Activated CD8-positive, alpha-beta T cell treated with anti-CD3 and anti-CD28 coated beads for 36 hours (primary cell): ENCODE data around the gene SLC12A7. TPM values are rescaled to one million over a fixed set of nuclear protein-coding genes. Genes with fewer than 3 reads are reported as not detected.

ENCODE experiments used
- ATAC-seq: fragments of 200-7000 bp; cut with Tn5 transposase; one replicate; pipeline ENCODE4 v1.10.0; 2021; ENCODE audit warnings: mild to moderate bottlenecking, moderate library complexity
- CTCF ChIA-PET: fragments of 350-600 bp; sonication (Branson Sonifier 250); formaldehyde crosslinking; loops from one replicate; lab custom pipeline; 2021; ENCODE audit warnings: antibody characterized with exemption; lab: Charles Lee
- POLR2A ChIA-PET: fragments of 350-600 bp; sonication (Branson Sonifier 250); formaldehyde crosslinking; loops from one replicate; lab custom pipeline; 2021; ENCODE audit warnings: antibody characterized with exemption; lab: Charles Lee
- DNase-seq: peaks from one replicate; pipeline ENCODE4 v3.0.0-alpha.2; 2020
- H3K27ac Mint-ChIP-seq: one replicate; pipeline ENCODE4 v1.8.0; 2021; ENCODE audit warnings: mild to moderate bottlenecking, mixed read lengths
- H3K27me3 Mint-ChIP-seq: one replicate; pipeline ENCODE4 v1.8.0; 2021; ENCODE audit warnings: mixed read lengths
- H3K36me3 Mint-ChIP-seq: one replicate; pipeline ENCODE4 v1.8.0; 2021; ENCODE audit warnings: low read depth, mixed read lengths
- H3K4me1 Mint-ChIP-seq: one replicate; pipeline ENCODE4 v1.8.0; 2021; ENCODE audit warnings: low read depth, mixed read lengths
- H3K4me3 Mint-ChIP-seq: one replicate; pipeline ENCODE4 v1.8.0; 2021; ENCODE audit warnings: mild to moderate bottlenecking, moderate library complexity, mixed read lengths
- H3K9me3 Mint-ChIP-seq: one replicate; pipeline ENCODE4 v1.8.0; 2021; ENCODE audit warnings: mixed read lengths
- CTCF ChIP-seq: fragments of 200-600 bp; IDR thresholded peaks from one replicate; pipeline ENCODE4 v1.8.0; 2022; ENCODE audit warnings: antibody characterized with exemption, mild to moderate bottlenecking
- intact Hi-C: fragments of 100-400 bp; cut with micrococcal nuclease; formaldehyde crosslinking; loops from one replicate; pipeline ENCODE4 v1.10.0; 2022
- total RNA-seq, 2 experiments: library from RNA; stranded (reverse); gene quantifications; one replicate each; pipeline ENCODE4 v1.2.3, GENCODE V29; 2021

SLC12A7 gene
- total RNA-seq, 2 experiments from 2014 or later: 21.6 to 24.8 TPM

- H3K4me1 Mint-ChIP-seq: peaks cover 85% of the 10 kb centered on the region
- DNase-seq: peak; percentile 77
- intact Hi-C loops: no loop called here
- peak overlapping the region; percentile 86 for H3K27ac Mint-ChIP-seq
- peak overlapping the region; percentile 54 for H3K4me3 Mint-ChIP-seq
- ATAC-seq: peak; percentile 43
- H3K9me3 Mint-ChIP-seq: no peaks in the 10 kb centered on the region
- peaks cover 2% of the 10 kb centered on the region for H3K36me3 Mint-ChIP-seq
- no peak for TF ChIP-seq CTCF
- H3K27me3 Mint-ChIP-seq: no peaks in the 10 kb centered on the region
- POLR2A ChIA-PET: interaction anchor here (1.1 to 1.2 kb wide), 3 partner anchors 10 to 430 kb away, joined by 3 to 4 read pairs (median 4); no protein-coding TSS in a partner anchor
- CTCF ChIA-PET: interaction anchor here (0.8 to 2.1 kb wide), 5 partner anchors 8 to 183 kb away, joined by 3 to 9 read pairs (median 5); no protein-coding TSS in a partner anchor
Observed at GRCh38 chr5:1106385-1107166, 5.3 kb downstream of the SLC12A7 start.

GRCh38 chr5:1105350-1106265 lies 6.3 kb downstream of the SLC12A7 start:
- CTCF ChIA-PET: interaction anchor here (0.8 to 2.1 kb wide), 7 partner anchors 9 to 182 kb away, joined by 3 to 9 read pairs (median 4); no protein-coding TSS in a partner anchor
- H3K9me3 Mint-ChIP-seq: no peaks in the 10 kb centered on the region
- intact Hi-C loops: no loop called here
- POLR2A ChIA-PET: interaction anchor here (0.6 to 1.2 kb wide), 4 partner anchors 9 to 431 kb away, joined by 3 to 4 read pairs (median 4); no protein-coding TSS in a partner anchor
- H3K4me1 Mint-ChIP-seq: peaks cover 90% of the 10 kb centered on the region
- peak overlapping the region; percentile 34 for H3K4me3 Mint-ChIP-seq
- H3K27ac Mint-ChIP-seq: peak overlapping the region; percentile 86
- H3K36me3 Mint-ChIP-seq: peaks cover 2% of the 10 kb centered on the region
- no peaks in the 10 kb centered on the region for H3K27me3 Mint-ChIP-seq
- ATAC-seq: peak; percentile 60
- DNase-seq: peak; percentile 88
- no peak for TF ChIP-seq CTCF

DNA sequence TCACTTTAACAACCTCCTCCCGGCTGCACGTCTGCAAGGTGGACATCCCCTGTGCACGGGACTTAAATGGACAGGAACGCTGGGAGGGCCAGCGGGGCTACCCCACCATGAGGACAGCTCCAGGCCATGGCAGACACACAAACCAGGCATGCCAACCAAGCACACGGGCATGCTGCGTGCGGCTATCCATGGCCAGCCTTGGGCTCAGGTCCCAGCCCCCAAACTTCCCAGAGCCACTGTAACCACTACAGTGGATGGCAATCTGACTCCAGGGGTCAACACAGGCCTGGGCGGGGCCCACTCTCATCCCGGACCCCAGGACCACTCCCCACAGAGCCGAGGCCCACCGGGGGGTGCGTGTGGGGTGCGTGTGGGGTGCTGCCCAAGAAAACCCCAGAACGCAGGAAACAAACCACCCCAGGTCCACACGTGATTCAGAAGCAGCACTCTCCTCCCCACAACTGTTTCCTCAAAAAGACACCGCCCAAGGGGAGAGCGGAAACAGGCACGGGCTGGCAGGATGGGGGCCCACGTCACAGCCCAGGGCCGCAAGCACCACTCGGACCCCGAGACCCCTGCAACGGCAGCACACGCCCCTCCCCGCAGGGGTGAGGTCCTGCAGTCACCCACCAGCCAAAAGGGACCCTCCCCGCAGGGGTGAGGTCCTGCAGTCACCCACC lies 7.4 kb downstream of the SLC12A7 start:
- H3K27me3 Mint-ChIP-seq: no peaks in the 10 kb centered on the region
- peak overlapping the region; percentile 34 for H3K4me3 Mint-ChIP-seq
- peaks cover 90% of the 10 kb centered on the region for H3K4me1 Mint-ChIP-seq
- no peak for TF ChIP-seq CTCF
- ATAC-seq (peak; percentile 37), DNase-seq (peak; percentile 72)
- no peaks in the 10 kb centered on the region for H3K9me3 Mint-ChIP-seq
- ChIA-PET CTCF (no interaction called here), POLR2A (interaction anchor here (1.0 kb wide), 1 partner anchor 11 kb away, joined by 3 read pairs; no protein-coding TSS in a partner anchor)
- H3K36me3 Mint-ChIP-seq: peaks cover 2% of the 10 kb centered on the region
- peak overlapping the region; percentile 86 for H3K27ac Mint-ChIP-seq
- intact Hi-C loops: no loop called here

- ATAC-seq (no peak), DNase-seq (peak; percentile 24)
- Mint-ChIP-seq H3K36me3 (no peaks in the 10 kb centered on the region), H3K4me3 (peak overlapping the region; percentile 34), H3K27me3 (no peaks in the 10 kb centered on the region), H3K9me3 (no peaks in the 10 kb centered on the region), H3K27ac (peak overlapping the region; percentile 86), H3K4me1 (peaks cover 90% of the 10 kb centered on the region)
- TF ChIP-seq CTCF: no peak
- ChIA-PET POLR2A (interaction anchor here (1.0 kb wide), 1 partner anchor 10 kb away, joined by 3 read pairs; no protein-coding TSS in a partner anchor), CTCF (interaction anchor here (1.4 kb wide), 1 partner anchor 180 kb away, joined by 5 read pairs; no protein-coding TSS in a partner anchor)
- intact Hi-C loops: no loop called here
Observed at GRCh38 chr5:1103505-1104326, 8.1 kb downstream of the SLC12A7 start.
